Midbrain (tissue), 1 donor: Measurements from ENCODE around the gene SORBS1.
A peak's percentile ranks its signal among the peaks of the same experiment; 100 is the strongest.
"Not testable (repeated sequence)": the region's sequence is repeated elsewhere in the genome, so short reads cannot be mapped to it uniquely, and the experiment has no call there.

Experiments used
- DNase-seq: peaks from one replicate; lab custom pipeline; 2025; lab: John Stamatoyannopoulos, UW

Gene SORBS1

DNA sequence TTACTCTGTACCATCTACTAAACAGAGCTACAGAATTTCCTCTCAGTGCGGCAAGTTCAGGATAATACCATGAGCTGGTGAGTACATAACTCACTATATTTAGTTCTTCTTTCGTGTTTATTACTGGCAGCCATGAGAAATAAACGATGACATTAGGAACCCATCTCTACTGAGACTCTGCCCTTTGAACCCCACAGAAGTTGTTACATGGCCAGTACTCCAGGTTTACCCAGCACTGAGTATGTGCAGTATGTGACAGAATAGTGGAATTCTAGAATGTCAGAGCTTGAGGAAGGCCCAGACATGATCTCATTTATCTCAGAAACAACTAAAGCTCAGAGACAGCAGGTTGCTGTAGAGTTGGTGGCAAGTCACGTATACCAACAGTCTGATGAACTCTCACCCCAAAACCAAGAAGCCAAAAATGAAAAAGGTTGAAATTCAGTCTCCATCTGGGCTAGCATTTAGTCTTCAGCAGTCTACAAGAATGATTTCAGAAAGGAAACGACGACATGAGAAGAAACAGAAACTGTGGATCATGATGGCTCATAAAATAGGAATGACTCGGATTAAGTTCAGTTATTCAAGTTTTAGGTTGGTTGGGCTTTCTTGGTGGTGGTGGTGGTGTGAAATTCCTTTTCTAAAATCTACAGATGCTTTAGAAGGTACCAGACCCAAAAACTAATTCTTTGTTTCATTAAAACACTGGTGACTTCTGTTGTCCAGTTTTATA lies 78.5 kb downstream of the SORBS1 start:
- no peak for DNase-seq

DNA sequence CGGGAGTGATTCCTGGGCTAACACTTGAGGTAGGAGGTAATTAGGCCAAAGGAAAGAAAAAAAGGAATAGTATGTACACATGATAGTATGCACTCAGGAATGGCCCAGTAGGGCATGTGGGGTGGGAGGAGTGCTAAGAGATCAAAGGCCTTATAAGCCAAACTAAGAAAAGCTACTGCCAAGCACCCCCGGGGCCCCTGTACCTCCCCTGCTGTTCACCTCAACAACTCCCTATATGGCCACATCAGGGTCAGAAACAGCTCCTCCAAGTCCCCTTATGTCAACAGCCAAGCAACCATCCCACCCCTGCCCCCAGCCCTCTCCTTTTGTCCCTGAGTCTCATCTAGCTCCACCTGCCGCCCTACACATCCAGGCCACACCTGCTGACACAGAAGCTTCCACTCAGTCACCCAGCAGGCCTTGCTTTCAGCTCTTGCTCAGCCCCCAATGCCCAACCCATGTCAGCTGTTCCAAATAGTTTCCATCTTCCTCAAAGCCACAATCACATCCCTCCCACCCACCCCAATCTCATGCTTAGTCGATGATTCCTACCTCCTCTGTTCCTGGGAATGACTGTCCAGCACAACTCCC lies 80.2 kb downstream of the SORBS1 start:
- no peak for DNase-seq

DNA sequence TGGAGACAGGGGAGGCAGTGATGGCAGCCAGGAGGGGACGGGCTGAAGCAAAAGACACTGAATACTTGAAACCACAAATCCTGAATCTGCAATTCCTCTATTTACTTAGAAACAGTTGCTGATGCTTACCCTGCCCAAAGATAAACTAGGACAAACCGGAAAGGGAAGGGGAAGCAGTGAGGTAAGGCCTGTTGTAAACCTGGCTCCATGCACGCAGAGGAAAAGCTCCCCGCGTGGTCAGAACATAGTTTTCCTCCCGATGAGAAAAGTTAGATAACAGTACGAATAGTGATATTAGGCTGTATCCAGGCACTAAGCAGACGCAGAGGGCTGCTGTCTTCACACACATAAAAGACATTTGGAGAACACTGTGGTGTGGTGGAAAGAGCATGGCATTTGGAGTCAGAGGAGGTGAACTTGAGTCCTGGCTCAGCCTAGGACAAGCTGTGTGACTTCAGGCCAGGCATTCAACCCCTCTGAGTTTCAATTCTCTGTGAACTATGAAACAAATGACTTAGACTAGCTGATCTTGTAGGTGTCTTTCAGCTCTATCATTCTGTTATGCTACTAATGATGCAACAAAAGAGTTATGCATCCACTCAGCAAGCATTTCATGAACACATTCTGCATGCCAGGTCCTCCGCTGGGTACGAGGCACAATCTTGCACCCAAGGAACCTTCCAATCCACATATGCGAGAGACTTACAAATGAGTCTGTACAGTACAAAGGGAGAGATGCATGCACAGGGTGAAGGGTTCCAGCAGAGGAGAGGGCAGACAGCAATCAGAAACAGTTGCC lies 80.9 kb downstream of the SORBS1 start:
- no peak for DNase-seq

DNA sequence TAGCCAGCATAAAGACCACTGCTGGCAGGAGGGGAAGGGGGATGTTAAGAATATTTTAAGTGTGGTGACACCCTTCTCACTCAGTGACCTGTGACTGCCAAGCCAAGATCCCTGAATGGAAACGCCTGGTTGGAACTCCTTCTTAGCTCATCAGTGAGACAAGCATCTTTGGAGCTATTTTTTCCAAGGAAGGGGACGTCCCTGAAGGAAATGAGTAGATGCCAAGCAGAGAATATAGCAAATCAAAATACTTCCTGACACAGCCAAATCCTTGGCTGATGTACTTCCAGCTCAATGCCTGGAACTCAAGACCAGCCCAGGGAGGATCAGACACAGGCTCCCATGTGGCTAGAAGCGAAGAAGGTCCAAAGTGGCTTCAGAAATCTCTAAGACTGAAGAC lies 82.2 kb downstream of the SORBS1 start:
- DNase-seq, result no peak

DNA sequence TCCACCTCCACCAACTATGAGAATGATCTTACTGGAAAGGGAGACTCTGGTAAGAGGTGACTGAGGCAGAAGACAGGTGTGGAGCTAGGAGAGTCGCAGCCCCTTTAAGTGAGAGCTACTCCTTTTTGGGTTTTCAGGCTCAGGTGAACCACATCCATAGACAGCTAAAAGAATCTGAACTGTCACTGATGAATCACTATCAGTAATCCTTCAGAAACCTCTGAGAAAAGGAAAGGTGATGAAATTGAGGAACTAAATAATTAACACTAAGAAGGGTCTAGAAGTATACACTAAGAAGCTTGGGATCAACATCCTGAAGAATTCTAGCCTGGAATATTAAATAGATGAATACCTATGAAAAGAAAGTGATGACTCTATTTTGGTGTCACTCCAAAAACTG lies 83.0 kb downstream of the SORBS1 start:
- DNase-seq, result no peak

DNA sequence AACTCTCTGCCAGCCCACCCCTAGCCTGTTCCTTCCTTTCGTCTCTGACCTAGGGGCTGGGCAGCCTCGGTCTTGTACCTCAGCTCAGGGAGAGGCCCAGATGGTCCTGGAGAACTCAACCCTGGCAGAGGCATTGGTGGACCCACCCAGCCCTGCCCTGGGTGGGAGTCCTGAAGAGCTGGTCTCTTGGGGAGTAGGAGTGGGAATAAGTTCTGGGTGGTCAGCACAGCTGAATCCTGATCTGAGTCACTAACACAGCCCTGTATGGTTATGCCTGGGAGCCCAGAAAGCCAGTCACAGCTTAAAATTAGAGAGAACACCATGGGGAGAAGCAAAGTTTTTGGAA lies 84.0 kb downstream of the SORBS1 start:
- DNase-seq, result no peak

DNA sequence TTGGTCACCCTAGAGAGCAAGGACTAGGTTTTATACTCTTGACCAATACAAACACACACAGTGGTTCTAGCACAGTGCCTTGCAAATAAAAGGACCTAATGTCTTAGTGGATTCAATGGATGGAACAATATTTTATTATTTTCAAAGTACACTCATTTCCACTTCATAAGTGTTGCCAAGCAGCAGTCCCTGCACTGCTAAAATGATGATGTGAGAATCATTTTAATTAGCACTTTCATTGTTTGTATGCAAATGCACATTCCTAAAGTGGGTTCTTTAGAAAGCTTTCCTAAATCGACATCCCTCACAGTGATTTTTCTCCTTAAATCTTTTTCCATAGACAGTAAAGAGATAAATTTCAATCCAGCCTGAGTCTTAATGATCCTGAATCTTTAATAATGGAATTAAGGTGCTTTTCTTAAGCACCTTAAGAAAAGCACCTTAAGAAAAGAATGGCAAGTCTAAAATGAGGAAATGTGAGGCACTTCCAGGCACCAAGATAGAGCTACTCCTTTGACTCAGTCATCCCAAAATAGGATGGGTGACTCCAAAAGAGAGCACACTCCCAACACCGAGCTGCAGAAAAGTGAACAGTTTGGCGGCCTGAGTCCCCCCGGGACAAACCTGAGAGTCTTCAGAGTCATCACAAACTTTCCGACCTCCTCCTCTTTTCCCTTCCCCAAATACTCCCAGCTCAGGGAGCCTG lies 84.5 kb downstream of the SORBS1 start:
- DNase-seq, result peak; percentile 63

DNA sequence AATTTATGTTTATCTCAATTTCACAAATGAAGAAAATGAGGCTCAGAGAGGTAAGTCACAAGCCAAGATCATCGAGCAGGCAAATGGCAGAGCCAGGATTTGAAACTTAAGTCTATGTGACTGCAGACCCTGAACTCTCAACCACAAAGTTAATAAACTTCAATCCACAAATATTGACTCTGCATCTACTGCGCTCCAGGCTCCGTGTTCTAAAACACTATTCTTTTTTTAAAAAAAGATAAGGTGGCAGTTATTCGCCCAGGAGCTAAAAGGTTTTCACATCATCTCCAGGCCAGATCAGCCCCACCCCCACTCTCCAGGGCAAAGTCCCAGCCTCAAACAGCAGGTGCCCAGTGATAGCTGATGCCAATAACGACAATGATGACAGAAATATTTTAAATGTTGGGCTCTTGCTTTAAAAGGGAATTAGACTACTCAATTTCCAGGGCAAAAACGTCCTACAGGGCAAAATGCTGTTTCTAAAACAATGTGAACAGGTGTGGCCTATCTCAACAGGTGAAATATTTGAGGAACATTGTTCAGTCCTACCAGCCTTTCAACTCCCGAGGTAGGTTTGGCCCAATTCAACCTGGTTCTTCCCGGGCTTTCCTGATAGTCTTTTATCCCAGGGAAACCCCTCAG lies 85.2 kb downstream of the SORBS1 start:
- DNase-seq, result no peak

DNA sequence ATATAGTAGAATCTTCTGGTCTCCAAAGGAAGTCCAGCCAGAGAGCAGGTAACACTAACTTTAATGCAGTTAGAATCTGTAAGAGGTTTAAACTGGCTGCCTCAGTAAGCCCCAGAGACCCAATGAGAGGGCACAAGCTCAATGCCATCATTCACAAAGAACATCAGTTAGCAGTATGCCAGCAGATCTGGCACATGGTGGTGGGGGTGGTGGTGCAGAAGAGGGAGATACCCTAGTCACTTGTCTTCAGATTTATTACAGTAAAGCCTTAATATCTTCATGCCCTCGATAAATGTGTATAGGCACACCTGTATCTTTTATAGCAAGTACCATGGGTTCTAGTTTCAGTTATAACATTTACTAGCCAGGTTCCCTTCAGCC lies 86.2 kb downstream of the SORBS1 start:
- no peak for DNase-seq

DNA sequence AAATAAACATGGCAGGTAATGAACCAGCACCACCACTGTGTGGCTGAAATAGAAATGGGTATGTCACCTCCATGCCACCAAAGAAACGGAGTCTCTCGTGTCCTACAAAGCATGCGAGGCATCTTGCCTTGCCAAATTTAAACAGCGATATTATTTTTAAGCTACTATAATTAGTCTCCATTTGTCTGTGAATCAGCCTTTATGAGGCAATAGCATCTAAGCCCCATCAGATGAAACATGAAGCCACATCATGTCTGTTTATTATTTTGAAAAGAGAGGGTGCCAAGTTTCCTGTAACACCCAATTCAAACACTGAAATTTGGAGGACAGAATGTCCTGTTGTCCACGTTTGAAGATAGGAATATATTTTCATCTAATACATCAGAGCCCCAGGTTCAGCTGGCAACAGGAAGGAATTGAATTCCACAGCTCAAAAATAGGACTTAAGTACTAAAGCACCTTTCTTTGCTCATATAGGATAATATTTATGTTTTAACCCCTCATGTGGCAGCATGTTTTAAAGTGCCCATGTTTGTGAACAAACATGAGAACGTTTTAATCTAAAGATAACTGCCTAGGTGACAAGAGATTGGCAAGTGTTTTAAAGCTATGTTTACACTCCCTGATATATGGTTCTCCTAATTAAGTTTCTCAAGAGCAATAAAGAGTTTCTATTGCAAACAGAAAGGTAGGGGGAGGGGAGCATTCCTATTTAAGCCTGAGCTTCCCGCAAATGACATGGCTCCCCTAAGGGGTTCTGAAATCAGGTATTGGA lies 86.8 kb downstream of the SORBS1 start:
- DNase-seq, result no peak

DNA sequence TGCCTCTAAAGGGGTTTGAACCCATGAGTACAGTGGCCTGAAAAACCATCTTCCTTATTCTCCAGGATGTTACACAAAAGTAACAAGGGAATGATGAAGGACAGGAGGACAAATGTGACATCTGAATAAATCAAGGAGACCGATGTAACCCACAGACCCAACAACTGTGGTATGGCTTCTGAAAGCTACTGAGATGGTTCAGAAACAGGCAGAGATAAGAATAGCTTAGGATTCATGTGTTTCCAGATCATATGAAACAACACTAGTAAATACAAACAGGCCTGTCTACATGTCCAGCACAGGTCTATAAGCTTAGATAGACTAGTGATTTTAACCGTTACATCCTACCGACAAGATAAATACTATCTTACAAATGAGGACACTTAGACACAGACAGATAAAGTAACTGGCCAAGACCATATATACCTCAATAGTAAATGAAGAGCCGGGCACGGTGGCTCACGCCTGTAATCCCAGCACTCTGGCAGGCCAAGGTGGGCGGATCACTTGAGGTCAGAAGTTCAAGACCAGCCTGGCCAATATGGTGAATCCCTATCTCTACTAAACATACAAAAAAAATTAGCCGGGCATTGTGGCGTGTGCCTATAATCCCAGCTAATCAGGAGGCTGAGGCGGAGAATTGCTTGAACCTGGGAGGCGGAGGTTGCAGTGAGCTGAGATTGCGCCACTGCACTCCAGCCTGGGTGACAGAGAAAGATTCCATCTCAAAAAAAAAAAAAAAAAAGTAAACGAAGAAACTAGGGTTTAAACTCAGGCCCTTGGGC lies 88.7 kb downstream of the SORBS1 start:
- DNase-seq, result no peak

DNA sequence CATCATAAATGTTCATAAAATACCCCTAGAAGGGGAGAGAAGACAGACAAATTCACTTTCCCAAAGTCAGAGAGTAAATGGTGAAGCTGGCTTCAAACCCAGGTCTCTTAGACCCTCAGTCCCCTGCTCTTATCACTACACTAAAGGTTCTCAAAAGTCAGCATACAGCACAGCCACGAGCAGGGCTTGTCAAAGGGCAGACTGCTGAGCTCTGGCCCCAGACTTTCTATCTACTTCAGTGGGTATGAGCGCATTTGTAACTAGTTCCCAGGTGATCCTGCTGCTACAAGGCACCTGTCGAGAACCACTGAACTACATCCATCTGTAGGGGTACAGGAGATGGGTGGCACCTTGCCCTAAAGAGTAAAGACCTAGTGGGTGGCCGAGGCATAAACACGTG lies 91.5 kb downstream of the SORBS1 start:
- DNase-seq, result no peak

DNA sequence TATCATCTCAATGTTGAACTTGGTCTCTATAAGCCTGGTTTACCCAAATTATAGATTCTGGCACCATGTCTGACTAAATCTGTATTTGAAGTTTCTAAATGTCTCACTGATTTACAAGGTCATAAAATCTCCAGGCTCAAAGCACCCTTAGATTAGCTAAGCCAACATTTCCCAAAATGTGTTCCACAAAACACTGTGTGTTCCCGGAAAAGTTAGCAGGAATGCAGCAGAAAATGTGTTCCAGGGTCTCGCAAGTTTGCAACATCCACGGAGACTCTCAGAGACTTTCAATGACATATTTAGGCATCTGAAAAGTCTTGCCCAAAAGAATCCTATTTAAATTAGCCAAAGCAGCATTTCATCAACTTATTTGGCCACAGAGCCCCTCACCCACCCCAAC lies 91.9 kb downstream of the SORBS1 start:
- no peak for DNase-seq

DNA sequence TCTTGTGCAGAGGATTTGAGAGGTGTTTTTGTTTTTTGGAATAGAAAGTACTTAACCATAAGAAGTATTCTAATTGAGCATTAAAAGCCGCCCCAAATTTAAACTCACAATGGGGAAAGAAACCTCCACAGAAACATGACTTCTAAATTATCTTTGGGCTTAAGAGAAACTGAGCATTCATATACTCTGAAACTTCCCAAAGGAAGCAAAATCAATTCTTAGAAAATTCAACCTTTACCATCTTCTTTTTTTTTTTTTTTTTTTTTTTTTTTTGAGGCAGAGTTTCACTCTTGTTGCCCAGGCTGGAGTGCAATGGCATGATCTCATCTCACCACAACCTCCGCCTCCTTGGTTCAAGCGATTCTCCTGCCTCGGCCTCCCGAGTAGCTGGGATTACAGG lies 93.5 kb downstream of the SORBS1 start:
- not testable (repeated sequence) for DNase-seq

DNA sequence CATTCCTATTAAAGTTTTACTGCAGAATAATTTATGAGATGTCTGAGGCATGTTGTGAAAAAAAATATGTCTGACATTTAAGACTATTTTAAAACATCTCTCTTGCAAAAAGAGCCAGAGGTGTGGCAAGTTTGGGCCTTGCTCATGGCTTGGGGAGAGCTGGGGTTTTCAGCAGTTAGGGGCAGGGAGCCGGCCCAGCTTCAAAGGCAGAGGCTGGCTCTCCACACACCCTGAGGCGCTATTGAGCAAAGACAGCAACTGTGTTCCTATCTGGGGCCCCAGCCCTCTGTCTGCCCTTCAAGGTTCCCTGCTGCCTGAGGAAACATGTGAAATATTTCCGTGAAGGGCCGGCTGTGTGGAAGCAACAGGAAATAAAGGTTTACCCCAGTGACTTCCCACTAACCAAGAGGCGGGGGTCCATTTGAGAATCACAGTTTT lies 94.0 kb downstream of the SORBS1 start:
- no peak for DNase-seq

DNA sequence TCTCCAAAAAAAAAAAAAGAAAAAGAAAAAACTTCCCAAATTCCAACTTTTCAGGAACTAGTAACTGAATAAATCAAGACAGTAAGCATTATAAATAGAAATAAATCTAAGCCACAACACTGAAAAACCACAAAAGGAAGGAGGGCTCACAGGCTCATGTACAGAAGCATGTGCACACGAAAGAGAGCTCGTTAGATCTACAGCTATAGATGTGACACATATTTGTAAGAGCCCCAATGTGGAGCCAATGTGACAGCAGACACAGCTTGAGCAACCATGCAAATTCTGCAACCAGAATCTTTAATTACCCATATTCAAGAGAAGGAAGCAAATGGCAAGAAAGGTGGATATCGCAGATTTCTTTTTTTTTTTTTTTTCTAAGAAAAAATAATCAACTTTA lies 94.7 kb downstream of the SORBS1 start:
- no peak for DNase-seq

DNA sequence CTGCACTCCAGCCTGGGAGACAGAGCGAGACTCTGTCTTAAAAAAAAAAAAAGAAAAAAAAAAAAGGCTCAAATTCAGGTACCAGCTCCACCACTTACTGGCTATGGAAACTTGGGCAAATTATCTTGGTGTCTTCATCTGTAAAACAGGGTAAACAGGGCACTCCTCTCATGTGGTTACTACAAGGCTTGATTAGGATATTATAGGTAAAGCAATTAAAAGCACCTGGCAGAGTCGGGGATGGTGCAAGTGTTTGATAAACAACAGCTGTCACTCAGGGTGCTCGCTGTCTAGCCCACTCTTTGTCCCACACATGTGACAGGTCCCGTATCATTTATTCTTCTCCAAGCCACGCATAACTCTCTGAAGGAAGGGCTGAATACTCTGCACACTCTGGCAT lies 96.9 kb downstream of the SORBS1 start:
- no peak for DNase-seq

DNA sequence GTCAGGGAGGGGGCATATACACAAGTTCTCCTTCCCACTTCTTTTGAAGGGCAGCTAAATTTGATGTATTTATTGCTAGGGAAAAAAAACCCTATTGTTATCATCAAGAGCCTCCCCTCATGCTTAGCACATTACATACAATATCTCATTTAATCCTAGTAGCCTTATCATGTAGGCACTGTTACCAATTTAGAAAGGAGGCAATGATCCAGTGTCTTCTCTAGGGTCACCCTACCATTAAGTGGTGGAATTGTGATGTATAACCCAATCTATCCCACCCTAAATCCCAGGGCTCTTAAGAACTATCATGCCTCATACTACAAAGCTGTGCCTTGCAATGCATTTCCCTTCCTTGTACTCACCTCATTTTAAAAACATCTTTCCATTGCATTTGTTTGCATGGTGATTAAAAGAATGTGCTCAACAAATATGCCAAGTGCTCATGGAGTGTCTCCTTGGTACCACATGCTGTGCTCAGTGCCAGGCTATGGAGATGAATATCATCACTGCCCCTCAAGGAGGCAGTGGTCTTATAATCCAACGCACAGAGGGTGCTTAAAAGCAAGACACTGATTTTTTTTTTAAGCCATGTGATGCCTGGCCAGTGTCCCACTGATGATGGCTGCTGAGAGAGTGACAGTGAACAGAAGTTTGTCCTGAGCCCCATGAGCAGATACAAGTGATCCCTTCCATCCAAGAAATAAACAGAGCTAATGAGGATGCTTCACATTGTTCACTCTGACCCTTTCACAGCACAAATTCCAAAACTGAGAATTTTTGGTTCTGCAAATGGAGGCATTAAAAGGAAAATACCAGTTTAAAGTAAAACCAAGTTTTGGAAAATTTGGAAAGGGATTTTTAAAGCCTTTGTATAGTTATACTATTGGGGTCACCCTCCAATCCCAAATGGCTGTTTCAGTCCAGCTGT lies 98.2 kb downstream of the SORBS1 start:
- DNase-seq, result no peak

DNA sequence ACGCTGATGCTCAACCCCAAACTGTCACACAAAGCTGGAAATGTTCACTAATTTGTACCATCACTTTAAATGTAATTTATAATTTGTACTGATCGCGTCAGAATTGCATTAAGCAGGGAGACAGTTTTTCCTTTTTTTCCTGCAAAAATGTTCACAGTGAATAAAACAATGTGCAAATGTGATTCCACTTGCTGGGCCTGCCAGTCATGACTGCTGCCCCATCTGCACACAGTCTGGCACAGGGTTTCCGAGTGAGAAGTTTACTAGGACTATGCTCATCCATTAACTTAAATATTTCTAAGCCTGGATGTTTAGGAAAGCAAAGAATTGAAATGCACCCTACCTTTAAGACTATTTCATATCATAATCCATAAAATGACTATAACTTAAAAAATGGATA lies 99.6 kb downstream of the SORBS1 start:
- no peak for DNase-seq
